RWPE2 (cell line): Measurements from ENCODE around the gene FOXO3.
A peak's percentile ranks its signal among the peaks of the same experiment; 100 is the strongest.

Experiments used
- ATAC-seq: fragments of 200-7000 bp; cut with Tn5 transposase; 3 replicates; pipeline ENCODE4 v1.9.1; 2021; ENCODE audit warnings: low read depth
- DNase-seq: peaks from one replicate; pipeline ENCODE4 v3.0.0-alpha.2; 2020; ENCODE audit warnings: low spot score
- H3K27ac ChIP-seq: fragments of 450-650 bp; 2 replicates; pipeline ENCODE4 v1.5.1; 2017; ENCODE audit warnings: mild to moderate bottlenecking; ENCODE audit not compliant: poor library complexity, severe bottlenecking
- H3K27me3 ChIP-seq: fragments of 250-450 bp; sonication (Bioruptor Pico); 2 replicates; pipeline ENCODE4 v1.5.1; 2021; ENCODE audit warnings: mild to moderate bottlenecking, moderate library complexity; ENCODE audit not compliant: insufficient read depth, poor library complexity, severe bottlenecking
- H3K36me3 ChIP-seq: fragments of 250-450 bp; sonication (Bioruptor Pico); 2 replicates; pipeline ENCODE4 v1.5.1; 2020; ENCODE audit warnings: low read depth, mild to moderate bottlenecking, moderate library complexity
- H3K4me1 ChIP-seq: fragments of 250-450 bp; sonication (Bioruptor Pico); 2 replicates; pipeline ENCODE4 v1.5.1; 2021; ENCODE audit warnings: mild to moderate bottlenecking, moderate library complexity; ENCODE audit not compliant: insufficient read depth, poor library complexity, severe bottlenecking
- H3K4me3 ChIP-seq: fragments of 250-450 bp; sonication (Bioruptor Pico); 2 replicates; pipeline ENCODE4 v1.5.1; 2021; ENCODE audit warnings: mild to moderate bottlenecking, moderate library complexity; ENCODE audit not compliant: severe bottlenecking
- H3K9me3 ChIP-seq: fragments of 250-450 bp; sonication (Bioruptor Pico); 2 replicates; pipeline ENCODE4 v1.5.1; 2021; ENCODE audit warnings: mild to moderate bottlenecking, moderate library complexity; ENCODE audit not compliant: severe bottlenecking
- TF ChIP-seq, protein P1 (sequence below): fragments of 450-650 bp; IDR thresholded peaks from one replicate; pipeline ENCODE4 v1.5.1; 2017; ENCODE audit warnings: mild to moderate bottlenecking, moderate library complexity; ENCODE audit not compliant: poor library complexity, severe bottlenecking

Gene FOXO3

DNA sequence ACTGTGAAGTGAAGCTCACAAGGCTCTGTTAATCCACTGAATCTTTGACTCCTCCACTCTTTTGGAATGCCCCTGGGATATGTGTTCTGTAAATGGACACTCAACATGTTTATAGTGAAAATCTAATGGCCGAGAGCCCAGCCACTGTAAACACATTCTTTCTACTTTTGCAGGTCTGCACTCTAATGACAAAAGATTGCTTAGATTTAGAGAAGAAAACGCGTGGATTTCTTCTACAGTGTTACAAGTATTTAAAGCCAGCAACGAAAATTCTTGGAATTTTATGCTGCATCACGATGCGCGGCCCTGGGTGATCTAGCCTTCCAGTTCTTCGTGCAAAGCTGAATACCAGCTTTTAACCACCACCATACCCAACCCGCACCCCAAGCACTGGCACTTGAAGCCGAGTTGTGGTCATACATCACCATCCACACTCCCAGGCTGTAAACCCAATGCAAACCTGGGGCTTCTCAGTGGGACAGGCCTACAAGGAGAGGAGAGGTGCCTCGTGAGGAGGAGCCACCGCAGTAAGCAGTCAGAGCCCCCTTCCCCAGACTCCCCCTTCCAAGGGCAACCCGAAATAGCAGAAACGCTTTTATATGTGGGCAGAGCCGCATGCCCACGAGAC is 3.7 kb upstream of the FOXO3 start:
- no peak for ATAC-seq
- H3K4me1 ChIP-seq, result peaks cover 17% of the 10 kb centered on the region
- no peaks in the 10 kb centered on the region for H3K9me3 ChIP-seq
- H3K36me3 ChIP-seq, result no peaks in the 10 kb centered on the region
- no peak for DNase-seq
- peak overlapping the region; percentile 88 for H3K27ac ChIP-seq
- TF ChIP-seq, protein P1, sequence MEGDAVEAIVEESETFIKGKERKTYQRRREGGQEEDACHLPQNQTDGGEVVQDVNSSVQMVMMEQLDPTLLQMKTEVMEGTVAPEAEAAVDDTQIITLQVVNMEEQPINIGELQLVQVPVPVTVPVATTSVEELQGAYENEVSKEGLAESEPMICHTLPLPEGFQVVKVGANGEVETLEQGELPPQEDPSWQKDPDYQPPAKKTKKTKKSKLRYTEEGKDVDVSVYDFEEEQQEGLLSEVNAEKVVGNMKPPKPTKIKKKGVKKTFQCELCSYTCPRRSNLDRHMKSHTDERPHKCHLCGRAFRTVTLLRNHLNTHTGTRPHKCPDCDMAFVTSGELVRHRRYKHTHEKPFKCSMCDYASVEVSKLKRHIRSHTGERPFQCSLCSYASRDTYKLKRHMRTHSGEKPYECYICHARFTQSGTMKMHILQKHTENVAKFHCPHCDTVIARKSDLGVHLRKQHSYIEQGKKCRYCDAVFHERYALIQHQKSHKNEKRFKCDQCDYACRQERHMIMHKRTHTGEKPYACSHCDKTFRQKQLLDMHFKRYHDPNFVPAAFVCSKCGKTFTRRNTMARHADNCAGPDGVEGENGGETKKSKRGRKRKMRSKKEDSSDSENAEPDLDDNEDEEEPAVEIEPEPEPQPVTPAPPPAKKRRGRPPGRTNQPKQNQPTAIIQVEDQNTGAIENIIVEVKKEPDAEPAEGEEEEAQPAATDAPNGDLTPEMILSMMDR, result no peak
- H3K4me3 ChIP-seq, result peak overlapping the region; percentile 97
- H3K27me3 ChIP-seq, result no peaks in the 10 kb centered on the region

DNA sequence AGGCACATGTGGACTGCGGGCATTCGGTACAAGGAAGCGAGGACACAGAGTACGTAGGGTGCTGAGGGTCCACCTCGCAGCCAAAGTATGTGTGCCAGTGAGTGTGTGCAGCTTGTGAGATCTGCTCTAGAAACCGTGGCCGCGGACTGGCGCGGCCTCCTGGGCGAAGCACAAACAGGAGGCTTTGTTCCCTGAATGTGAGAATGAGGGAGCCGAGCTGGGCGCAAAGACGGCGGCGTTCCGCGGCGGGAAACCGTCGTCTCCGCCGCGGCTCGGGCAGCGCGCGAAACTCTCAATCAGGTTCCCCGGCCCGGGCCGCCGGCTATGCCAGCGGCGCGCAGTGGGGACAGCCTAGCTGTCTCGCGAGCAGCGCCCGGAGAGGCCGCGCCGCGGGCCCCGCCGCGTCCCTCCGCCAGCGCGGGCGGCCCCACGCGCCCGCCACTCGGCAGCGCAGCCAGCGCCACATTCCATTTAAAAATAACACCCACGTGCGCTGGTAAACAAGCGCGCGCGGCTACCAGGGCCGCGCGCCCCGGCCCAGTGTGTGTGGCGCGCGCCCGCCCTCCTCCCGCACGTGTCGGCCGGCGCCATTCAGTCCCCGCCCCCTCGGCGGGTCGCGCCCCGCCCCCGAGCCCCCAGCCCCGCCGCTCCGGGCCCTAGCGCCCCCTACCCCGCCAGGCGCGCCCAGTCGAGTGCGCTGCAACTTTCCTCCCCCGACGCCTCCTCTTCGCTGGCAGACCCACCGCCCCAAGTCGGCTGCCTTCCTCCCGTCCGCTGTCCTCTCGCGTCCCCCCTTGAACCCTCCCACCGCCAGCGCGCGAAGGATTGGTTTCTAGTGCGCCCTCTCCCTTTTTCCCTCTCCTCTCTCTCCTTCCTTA is 3.0 kb upstream of the FOXO3 start:
- DNase-seq, result peak; percentile 64
- peaks cover 3% of the 10 kb centered on the region for H3K36me3 ChIP-seq
- H3K27ac ChIP-seq, result peak overlapping the region; percentile 88

DNA sequence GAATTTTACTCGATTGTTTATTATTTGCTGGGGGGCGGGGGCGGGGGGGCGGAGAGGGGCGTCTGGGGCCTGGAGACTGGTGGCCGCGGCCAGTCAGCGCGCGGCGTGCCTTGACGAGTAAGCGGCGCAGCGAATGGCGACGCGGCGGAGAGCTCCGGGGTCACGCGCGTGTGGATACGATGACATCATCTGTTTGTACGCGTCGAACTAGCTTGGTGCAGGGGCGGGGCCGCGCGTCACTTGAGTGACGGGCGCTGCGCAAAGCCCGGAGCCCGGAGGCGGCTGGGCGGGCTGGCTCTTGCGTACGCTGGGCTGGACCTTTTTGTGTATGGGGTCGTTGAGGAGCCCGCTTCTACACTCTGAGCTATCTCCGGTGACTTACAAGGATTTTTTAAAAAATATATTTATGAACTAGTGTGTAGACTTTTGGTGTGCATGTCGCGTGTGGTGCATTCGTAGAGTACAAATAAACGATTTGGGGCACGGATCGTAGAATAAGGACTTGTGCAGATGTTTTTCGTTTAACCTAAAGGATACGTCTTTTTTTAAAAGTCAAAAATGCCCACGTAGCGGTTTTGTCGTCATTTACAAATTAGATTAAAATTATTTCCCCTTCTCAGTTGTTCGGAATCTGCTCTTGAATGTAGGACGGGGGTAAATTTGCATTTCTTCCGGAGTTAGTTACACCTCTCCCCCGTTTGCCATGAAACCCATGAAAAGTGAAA is 2.2 kb upstream of the FOXO3 start:
- peaks cover 21% of the 10 kb centered on the region for H3K4me1 ChIP-seq
- no peaks in the 10 kb centered on the region for H3K9me3 ChIP-seq
- peaks cover 11% of the 10 kb centered on the region for H3K36me3 ChIP-seq
- H3K4me3 ChIP-seq, result peak overlapping the region; percentile 97
- DNase-seq, result peak; percentile 97
- peak overlapping the region; percentile 88 for H3K27ac ChIP-seq
- ATAC-seq, result peak; percentile 46
- no peaks in the 10 kb centered on the region for H3K27me3 ChIP-seq
- TF ChIP-seq, protein P1, result peak; percentile 3

More for the DNA sequence above, 3.0 kb upstream of the FOXO3 start:
- ATAC-seq, result no peak
- Histone ChIP-seq H3K4me3 (peak overlapping the region; percentile 97), H3K4me1 (peaks cover 17% of the 10 kb centered on the region), H3K27me3 (no peaks in the 10 kb centered on the region), H3K9me3 (no peaks in the 10 kb centered on the region)
- TF ChIP-seq, protein P1, result peak; percentile 14

DNA sequence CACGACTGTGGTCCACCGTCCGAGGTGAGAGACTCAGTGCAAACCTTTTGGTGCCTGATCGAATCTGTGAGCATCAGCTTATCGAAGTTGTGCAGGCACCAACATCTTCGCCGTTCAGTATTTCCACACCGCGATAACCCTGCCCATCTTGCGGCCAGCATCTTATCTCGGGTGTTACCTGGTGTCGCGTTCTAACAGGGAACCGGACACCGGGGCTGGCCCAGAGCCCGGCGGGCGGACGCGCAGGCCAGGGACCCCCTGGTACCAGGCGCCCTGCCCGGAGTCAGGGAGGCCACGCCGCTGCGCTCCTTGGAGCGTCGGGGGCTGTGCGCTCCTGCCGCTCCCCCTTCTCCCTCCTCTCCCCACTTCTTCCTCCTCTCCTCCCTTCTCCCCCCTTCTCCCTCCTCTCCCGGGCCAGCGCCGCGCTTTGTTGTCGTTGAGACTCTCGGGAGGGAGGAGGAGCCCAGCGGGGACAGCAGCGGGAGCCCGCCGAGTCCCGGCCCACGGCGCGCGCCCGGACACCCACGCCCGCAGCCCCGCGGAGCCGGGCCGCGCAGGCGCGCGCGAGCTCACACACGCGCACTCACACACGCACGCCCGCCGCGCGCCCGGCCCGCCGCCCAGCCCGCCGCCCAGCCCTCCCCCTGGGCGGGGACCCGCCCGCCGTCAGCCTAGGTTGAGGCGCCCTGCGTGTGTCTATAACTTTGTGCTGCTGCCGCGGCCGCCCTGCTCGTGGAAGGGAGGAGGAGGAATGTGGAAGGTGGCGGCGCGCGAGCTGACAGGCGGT is 1.4 kb upstream of the FOXO3 start:
- DNase-seq, result peak; percentile 85
- H3K9me3 ChIP-seq, result no peaks in the 10 kb centered on the region
- H3K36me3 ChIP-seq, result peaks cover 11% of the 10 kb centered on the region
- peak; percentile 31 for ATAC-seq
- TF ChIP-seq, protein P1, result no peak
- H3K4me1 ChIP-seq, result peaks cover 27% of the 10 kb centered on the region
- peak overlapping the region; percentile 97 for H3K4me3 ChIP-seq
- no peaks in the 10 kb centered on the region for H3K27me3 ChIP-seq
- peak overlapping the region; percentile 88 for H3K27ac ChIP-seq
